Measurements from ENCODE around the gene GADD45A.
A peak's percentile ranks its signal among the peaks of the same experiment; 100 is the strongest.

GADD45A gene

DNA sequence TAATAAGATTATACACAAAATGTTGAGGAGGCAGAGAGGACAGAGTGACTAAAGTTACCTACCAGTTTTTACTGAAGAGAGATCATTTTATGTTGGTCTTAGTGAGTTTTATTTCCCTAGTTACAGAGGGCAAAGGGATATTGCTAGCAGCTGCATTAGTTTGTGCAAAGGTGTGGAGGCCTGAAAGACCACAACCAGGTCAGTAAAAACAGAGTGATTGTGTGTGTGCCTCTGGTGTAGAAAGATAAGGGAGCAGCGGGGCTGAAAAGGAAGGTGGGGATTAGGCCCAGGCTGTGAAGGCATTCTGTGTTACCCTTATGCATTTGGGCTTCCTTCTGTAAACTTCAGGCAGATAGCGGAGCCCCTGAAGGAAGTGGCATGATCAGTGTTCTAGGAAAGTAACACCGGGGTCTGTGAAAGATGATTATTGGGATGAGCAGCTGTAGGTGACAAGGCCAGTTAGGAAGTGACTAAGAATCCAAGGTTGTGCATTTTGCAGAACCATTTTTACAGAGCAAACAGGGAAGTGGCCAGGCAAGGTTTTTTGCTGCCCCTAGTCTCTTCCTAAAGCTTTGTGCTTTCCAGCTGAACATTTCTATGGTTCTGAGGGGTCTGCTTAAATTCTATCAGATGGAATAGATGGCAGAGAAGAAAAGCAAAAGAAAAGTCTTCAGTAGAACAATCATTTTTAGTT lies 3.7 kb downstream of the GADD45A start:
- no peak for DNase-seq

DNA sequence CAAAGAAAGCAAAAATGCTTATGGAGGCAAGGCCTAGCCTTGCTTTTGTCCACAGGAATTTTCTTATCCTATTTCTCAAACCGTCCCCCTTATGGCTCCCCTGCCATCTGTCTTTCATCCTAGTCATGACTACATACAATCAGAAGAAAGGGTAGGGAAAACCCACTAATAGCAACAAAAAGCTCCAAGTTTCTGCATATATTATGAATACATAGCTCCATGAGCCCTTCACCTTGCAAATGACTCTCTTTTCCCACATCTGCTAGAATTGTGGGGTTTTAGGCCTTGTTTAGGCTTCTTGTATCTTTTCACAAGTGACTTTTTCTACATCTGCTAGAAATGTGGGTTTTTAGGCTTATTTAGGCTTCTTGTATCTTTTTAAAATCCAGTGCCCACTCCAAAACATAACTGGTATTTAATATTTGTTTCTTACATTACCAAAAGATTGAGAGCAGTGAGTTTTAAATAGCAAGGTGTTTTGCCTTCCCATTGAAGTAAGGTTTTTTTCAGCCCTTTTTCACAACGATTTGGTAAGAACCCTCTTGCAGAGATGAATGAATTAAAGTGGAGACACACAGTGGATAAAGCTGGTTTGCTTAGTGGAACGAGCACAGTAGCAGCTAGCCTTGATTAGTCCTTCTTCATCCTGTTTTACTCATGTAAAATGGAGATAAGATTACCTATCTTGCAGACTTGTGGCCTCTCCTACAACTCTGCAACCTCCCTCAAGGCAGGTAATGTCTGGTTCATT lies 4.4 kb downstream of the GADD45A start:
- DNase-seq = no peak

DNA sequence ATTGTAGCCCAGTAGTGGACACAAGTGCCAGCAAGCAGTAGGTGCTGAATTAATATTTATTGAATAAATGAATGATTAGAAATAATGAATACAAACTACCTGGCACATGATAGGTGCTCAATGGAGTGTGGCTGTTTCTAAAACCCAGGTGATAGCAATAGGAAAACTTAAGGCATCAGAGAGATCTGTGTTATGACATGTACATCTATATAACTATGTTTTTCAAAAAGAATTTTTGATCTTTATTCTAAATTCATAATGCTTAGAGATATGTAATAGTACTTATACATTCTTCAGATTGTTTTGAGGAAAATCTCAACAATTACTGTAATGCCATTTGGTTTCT lies 5.0 kb downstream of the GADD45A start:
- DNase-seq = no peak

DNA sequence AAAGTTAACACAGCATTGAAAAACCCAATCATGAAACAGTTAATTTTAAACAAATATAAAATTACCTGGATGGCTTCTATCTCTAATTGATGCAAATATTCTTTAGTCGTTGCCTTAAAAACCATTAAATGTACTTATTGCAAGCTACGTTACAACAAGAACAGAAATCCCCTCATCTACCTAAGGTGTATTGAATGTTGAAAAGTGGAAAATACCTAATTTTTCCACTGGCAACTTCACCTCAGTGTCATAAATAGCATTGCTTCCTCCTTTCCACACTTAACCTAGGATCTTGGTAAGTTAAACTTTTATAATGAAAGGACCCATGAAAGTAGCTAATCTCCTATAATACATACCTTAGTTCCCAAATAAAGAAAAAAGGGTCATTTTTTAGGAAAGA lies 5.4 kb downstream of the GADD45A start:
- DNase-seq = no peak

DNA sequence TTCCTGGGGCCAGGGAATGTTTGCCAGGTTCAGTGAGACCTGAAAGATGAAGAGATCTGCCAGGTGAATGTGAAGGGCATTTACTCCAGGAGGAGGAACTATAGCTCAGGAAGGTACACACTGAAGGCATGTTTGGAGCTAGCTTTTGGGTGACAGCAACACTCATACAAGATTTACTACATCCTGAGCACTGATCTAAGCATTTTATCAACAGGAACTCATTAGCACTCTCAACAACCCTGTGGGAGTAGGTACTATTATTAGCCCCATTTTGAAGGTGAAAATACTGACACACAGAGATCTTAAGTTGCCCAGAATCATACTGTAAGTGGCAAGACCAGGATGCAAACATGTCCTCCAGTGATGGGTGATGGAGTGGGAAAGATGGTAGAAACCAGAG lies 6.7 kb downstream of the GADD45A start:
- no peak for DNase-seq

DNA sequence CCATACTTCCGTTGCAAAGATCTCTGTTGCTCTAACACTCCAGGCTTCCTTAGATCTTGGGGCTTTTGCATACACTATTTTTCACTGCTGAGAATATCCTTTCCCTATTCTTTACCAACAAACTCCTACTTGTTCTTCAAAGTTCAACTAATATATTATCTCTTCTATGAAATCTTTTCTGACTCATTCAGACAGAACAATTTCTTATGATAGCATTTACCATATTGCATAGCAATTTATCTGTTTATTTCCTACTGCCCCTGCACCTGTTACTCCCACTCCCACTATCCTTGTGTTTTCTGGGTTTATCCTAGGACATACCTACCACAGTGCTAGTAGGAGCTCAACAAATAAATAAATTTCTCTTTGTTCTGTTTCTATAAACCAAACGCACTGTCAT lies 11.0 kb downstream of the GADD45A start:
- no peak for DNase-seq

DNA sequence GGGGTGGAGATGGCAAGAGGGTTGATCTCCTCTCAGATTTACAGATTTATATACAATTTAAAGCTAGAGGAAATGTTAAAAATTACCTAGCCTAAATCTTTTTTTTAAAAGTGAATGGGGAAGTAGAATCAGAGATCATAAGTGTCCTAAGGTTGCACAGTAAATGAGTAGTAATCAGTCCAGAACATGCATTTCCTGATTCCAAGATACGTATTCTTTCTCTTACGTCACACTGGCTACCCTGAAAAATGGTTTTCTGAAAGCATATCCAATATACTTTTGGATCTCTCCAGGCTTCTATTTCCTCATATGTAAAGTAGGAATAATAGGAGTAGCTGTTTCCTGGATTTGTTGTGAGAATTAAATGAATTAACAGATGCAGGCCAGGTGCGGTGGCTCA lies 11.7 kb downstream of the GADD45A start:
- DNase-seq = no peak

DNA sequence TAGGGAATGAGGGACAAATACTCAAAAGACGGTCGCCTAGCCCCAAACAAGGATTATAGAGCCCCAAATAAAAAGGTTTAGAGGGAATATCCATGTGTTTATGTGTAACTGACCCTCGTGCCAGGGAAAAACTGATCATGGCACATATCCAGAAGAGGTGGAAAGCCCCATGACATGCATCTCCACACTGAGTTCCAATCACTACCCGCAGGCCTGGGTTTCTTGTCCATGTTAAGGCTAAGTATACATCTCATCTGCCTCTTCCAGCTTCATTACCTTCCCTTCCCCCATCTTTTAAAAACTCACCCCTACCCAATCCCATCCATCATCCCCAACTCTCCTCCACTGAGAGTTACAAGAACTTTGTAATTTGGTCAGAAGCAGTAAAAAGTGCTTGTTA lies 15.2 kb downstream of the GADD45A start:
- no peak for DNase-seq

DNA sequence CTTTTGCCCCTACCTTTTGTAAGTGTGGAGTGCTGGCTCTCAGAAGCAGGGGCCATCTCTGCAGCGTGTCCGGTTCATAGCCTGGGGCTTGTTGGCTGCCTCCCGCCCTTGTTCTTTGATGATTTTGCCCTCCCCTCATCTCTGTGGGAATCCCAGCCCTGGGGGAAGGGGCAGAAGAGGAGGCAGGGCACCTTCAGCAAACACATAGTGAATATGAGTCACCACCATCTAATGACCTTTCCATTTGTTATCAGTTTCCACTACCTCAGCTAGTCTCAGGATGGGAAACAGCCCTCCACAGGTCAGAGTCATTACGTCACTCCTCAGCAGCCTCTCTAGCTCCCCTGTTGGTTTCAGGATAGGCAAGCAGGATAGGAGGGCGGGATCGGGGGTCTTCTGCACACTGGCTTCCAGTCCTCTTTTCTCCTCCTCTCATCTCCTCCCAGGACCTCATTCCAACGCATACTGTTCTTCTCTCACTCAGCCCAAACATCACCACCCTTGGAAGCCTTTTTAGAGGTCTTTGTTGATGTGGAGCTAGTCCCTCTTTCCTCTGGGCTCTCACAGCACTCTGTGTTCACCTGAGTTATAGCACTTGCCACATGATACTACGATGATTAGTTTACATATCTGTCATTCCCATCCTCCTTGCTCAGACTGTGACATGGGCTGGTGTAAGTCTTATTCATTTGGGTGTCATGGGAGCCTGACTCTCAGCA lies 15.8 kb downstream of the GADD45A start:
- DNase-seq = no peak

DNA sequence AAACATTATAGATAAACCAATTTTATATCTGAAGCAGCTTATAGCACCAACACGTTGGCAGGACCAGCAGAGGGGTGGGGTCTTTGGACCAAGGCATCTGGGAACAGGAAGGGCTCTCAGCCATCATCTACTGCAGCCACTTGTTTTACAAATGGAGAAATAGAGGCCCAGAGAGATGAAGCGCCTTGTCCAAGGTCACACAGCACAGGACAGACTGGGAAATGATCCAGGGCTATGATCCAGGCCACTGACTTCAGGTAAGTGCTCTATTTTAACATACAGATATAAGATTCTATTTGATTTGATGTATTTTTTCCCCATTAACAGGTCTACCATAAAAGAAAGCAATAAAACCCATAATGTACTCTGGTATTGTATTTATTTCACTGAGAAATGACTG lies 16.9 kb downstream of the GADD45A start:
- no peak for DNase-seq

DNA sequence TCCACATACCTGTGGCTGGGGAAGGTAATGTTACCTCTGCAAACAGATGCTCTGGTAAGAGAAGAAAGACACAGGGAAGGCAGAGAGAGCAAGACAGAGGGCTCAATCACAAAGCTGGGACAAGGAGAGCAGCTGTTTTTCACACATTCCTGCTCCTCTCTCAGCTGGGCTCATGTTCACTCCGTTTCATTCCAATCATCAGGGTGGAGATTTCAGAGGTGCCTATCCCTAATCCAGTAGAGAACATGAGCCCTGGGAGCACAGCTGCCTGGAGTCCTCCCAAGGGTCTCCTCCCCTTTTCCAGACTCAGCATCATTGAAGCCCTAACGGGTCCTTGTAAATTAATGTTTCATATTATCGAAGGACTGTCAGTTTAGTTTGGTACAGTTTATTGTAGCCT lies 19.4 kb downstream of the GADD45A start:
- DNase-seq = no peak

DNA sequence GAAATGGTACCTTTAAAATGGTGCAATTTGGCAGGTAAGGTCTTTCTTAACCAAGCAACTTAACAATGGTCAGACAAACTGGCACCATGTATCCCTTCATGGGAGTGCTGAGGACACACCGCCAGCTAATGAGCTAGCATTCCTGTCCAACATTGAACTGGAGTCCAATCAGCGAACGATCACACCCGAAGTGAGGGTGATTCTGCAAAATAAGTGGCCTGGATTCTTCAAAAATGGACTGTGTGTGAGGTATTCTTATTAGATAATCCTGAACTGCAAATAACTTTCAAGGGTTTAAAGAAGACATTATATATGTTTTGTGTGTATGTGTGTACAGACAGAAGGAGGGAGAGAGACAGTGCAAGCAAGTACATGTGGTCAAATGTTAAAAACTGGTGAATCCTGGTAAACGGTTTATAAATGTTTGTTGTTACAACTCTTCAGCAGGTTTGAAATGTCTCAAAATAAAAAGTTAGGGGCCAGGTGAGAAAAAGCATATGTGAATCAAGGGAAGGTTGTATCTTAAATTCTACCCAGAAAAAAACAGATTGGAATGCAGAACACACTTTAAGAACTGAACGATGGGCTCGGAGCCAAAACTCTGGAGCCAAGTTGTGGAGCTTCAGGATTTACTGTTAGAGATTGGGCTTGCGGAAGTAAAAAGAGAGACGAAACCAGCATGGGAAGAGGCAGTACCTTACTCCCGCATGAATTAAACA lies 20.9 kb downstream of the GADD45A start:
- peak in 2 of 56 donors; percentile 4 to 6 for DNase-seq

DNA sequence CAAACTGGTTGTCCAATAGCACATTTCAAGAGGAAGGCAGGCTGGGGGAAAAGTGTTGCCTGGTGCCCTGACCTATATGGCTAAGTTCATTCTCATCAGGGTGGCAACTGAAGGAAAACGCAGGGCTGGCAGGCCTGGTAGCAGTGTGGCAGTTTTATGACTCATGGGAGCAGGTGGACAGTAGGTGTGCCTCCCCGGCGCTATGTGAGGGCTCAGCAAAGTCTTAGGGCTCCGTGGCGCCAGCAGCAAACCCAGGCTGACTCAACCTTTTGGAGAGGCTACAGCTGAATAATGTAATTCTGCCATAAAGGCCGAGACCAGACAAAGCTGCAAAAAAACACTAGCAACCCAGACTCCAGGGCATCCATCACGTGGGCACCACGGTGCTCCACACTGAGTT lies 23.6 kb downstream of the GADD45A start:
- DNase-seq = no peak

DNA sequence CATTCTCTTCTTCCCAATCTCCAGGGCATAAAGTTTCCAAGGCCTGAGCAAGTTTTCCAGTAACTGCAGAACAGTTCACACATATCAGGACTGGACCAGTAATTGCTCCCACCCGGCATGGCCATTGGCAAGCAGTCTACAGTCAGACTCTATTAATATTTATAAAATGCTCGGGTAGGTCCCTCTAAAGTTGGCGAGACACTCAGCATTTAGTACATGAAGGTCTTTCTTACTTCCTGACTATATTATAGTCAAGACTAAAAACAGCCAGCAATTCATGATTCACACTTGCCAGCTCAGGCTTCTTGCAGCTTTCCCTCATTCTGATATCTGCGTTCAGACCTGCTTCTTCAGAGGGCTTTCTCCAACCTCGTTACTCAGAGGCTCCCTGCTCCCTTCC lies 25.4 kb downstream of the GADD45A start:
- DNase-seq = no peak

DNA sequence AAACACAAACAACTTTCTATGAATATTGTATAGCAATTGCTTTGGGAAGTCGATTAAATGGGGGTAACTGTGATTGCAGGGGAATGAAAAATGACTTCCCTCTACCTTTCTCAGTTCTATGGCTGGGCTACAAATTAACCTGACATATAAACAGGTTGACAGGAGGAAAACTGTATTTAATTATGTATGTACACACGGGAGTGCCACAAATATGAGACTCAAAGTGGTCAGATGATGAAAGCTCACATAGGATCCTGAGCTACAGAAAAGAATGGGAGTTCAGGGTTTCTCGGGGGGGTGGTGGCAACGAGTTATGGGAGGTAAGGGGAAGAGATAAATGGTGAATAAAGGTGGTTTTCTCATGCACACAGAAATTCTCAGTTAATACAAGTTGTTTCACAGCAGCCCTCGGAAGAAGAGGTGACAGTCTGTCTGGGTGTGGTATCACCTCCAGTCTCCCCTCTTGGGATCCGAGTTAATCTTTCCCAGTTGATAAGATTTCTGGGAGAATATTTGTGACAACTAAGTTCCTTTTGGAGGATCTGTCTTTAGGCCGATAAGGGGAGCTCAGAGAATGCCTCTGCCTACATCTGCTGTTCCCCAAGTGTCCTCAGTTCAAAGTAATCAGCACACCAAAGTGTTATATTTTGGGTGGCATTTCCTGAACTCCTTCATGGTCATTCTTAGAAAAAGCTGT lies 26.3 kb downstream of the GADD45A start:
- DNase-seq = no peak

DNA sequence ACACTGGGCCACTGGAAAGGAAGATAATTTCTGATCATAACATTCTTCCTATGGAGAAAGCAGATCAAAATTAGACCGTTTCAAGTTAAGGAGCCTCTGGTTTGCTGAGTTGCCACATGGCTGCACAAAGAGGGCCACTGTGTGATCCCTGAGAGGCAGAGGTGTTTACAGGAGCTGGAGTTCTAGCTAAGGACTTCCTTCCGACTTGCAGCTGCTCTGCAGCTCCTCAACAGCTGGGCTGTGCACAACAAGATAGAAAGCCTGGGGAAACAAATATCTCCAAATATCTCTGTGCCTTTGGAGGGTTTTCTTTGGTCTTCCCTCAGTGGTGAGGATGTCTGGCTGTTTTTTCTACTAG lies 26.8 kb downstream of the GADD45A start:
- no peak for DNase-seq

DNA sequence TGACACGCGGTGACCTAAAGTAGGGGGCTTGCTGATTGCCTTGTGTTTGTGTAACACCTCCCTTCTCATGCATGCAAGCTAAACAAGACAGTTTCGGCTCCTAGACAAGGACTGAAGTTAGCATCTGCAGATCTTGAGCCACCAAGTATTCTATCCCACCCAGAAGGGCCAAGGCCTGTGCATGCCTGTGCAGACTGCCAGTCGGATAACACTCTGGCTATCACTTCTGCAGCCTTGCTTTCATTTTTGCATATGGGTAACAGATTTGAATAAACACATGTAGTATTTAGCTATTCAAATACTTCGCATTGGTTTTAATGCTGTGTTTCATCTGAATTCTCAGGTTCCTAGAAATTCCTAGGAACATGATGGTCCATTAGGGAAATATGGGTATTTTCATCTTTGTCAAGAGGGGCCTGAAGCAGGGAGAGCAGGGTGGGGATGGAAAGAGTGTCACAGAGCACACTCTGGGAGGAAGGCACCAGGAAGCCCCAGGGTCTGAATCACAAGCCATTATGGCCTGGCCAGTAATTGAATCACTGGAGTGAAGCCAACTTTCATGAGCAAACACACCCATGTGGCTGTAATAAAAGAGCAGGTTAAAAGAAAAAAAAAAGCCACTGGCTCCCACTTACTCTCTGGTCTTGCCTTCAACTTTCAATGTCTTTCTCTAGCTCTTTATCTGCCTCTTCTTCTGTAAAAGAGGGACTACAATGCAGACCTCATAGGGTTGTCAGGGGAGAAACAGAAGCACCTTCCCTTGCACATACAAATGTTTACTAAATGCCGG lies 28.3 kb downstream of the GADD45A start:
- DNase-seq = no peak

DNA sequence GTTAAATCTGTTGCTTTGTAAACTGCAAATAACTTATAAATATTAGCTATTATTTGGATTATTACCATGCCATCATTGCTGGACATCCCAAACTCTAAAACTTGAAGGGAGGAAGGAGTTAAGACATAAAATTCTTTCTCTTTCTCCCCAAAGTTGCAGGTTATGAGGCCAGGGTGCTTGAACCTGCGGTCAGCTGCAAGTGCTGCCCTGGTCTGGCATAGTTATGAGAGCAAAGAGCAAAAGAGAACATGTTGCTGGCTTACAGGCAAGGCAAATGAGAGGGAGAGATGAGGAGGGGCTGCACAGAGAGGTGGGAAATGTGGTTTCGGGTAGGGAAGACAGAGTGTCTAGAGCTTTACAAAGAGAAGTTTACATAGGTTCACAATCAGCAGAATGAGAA lies 30.8 kb downstream of the GADD45A start:
- DNase-seq = no peak

DNA sequence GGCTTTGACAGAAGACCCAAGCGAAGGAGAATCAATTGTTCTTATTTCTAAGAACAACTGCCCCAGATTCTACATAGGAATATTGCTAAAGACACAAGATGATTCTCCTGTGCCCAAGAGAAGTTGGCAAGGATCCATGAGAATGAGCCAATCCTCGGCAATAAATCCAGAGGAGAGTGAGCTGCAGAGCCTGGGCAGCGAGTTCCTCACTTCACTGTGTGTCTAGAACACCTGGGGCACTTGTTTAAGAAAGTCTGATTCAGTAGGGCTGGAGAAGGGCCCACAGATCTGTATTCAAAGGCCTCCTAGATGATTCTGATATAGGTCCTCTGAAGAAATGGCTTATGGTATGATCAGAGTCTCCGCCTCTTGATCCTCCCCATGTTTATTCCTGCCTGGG lies 31.8 kb downstream of the GADD45A start:
- DNase-seq = peak in 1 of 56 donors; percentile 20

DNA sequence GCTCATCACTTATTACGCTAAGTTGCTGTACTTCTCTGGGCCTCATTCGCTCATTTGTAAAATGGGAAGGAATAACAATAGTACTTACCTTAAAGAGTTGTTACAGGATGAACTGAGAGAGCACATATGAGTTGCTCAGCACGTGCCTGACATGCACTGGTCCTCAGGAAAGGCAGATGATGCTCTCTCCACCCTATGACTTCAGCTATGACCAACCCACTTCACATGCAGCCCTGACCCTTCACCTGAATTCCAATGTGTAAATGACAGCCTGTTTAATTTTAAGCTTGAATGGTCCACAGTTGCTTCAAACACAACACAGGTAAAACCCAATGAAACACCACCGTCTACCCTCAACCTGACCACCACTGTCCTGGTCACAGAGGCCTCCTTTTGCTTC lies 32.9 kb downstream of the GADD45A start:
- no peak for DNase-seq

Data from amygdala (tissue), 56 donors.